Choroid plexus epithelial cell (primary cell): ENCODE data around the gene UVRAG.
A peak's percentile ranks its signal among the peaks of the same experiment; 100 is the strongest.

ENCODE experiments used
- DNase-seq: peaks from one replicate; pipeline ENCODE4 v3.0.0-alpha.2; 2010; ENCODE audit warnings: low read depth
- H3K4me3 ChIP-seq: 2 replicates; pipeline ENCODE4 v1.5.1; 2011; ENCODE audit warnings: low read depth, mild to moderate bottlenecking, control low read depth, low read length, moderate library complexity
- TF ChIP-seq, protein P1 (sequence below): conservative IDR thresholded peaks from 2 replicates; pipeline ENCODE4 v1.5.1; 2011; ENCODE audit warnings: low read depth, mild to moderate bottlenecking, control low read depth, inconsistent platforms, low read length, moderate library complexity

UVRAG gene

DNA sequence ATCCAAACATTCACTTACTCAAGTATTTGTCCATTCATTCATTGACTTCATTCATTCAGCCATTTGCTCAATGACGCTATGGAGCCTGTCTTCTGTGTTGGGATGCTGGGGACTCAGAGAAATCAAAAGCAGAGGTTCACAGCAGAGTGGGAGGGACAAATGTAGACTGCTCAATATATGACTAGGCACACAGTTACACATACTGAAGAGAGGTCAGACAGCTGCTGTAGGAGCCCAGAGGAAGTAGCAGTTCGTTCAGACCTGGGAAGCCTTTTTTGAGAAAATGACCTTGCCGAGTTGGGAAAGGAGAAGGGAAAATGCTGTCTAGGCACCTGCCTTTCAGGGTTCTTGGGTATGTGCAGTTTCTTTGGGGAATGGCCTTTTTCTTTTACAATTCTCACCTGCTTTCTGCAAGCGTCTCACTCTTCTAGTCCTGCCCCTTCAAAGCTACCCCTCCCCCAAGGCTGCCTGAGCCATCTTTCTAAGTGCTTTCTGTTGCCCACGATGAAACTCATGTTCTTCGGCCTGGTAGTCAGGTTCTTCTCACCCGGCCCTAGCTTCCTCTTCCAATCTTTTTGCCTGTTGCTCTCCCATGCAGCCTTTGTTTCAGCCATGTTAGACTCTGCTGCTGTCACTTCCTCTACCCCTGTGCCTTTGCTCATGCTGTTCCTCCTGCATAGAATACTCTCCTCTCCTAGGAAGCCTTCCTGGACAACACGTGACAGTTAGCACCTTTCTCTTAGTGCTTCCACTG, 4.2 kb upstream of the UVRAG start:
- H3K4me3 ChIP-seq = no peak overlapping the region
- DNase-seq = no peak
- TF ChIP-seq, protein P1, sequence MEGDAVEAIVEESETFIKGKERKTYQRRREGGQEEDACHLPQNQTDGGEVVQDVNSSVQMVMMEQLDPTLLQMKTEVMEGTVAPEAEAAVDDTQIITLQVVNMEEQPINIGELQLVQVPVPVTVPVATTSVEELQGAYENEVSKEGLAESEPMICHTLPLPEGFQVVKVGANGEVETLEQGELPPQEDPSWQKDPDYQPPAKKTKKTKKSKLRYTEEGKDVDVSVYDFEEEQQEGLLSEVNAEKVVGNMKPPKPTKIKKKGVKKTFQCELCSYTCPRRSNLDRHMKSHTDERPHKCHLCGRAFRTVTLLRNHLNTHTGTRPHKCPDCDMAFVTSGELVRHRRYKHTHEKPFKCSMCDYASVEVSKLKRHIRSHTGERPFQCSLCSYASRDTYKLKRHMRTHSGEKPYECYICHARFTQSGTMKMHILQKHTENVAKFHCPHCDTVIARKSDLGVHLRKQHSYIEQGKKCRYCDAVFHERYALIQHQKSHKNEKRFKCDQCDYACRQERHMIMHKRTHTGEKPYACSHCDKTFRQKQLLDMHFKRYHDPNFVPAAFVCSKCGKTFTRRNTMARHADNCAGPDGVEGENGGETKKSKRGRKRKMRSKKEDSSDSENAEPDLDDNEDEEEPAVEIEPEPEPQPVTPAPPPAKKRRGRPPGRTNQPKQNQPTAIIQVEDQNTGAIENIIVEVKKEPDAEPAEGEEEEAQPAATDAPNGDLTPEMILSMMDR = no peak

DNA sequence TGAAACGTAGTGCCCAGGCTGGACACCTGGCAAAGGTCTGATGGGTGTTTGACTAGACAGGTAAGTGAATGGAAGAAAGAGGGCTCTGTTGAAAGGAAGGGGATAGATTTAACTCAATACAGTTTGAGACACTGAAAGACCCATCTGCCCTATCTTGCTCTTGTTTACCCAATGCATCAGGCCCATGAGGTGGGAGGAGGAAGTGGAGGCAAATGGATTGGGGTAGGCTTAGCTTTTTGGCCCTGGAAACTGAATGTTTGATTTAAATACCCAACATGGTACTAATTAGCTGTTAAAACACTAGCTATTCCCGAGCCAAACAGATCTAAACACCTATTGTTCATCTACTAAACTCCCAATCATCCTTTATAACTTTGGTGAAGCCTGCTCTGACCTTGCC, 3.5 kb upstream of the UVRAG start:
- TF ChIP-seq, protein P1 = no peak

DNA sequence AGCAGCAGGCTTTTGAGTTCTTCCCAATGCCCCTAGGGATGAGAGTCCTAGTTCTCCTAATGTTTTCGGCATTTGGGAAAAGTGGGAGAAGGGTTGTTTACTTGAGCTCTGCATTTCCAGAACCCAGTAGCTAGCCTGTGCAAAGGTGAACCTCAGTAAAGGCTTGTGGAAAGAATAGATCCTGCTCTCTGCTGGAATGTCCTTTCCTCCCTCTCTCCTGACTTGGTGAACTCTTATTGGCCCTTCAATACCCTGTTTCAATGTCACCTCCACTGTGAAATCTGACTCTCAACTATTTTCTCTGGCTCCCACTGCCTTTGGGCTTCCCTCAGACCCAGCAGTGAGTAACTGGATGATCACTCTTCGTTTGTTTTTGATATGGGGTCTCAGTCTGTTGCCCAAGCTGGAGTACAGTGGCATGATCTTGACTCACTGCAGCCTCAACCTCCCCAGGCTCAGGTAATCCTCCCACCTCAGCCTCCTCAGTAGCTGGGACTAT, 2.4 kb upstream of the UVRAG start:
- no peak overlapping the region for H3K4me3 ChIP-seq
- TF ChIP-seq, protein P1 = no peak
- DNase-seq = no peak

More for the DNA sequence above, 3.5 kb upstream of the UVRAG start:
- H3K4me3 ChIP-seq = no peak overlapping the region
- no peak for DNase-seq

DNA sequence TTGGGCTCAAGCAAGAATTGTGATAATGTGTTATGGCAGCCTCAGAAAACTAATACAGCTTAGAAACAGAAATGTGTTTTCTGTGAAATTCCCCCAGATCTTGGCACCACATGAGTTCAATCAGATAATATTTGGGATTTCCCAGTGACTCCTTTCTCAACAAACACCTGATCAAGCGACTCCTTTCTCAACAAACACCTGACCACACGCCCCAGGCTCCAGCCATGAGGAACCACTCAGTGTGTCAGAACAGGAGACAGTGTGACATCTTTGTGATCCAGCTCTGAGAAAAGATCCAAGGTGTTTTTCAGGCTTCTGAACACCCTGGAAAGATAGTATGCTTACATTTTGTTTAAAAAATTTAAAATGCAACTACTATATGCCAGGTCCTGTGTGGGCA, 1.9 kb upstream of the UVRAG start:
- no peak for DNase-seq
- no peak overlapping the region for H3K4me3 ChIP-seq
- TF ChIP-seq, protein P1 = no peak

DNA sequence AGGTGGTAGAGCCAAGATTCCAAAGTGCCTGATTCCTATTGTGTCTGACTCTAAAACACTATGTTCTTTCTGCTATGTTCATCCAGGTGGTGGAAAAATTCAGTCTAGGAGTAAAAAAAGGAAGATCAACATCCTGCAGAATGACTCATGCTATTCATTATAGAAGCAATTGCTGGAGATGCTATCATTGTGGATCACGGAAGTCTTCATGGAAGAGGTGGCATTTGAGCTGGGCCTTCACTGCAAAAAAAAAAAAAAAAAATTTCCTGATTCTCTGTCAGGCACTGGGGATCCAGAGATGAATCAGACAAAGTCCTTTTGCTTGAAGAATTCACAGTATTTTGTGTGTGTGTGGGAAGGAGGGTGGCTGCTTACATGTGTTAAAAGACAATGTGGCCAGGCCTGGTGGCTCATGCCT, 1.4 kb upstream of the UVRAG start:
- H3K4me3 ChIP-seq = no peak overlapping the region
- TF ChIP-seq, protein P1 = no peak
- DNase-seq = no peak

DNA sequence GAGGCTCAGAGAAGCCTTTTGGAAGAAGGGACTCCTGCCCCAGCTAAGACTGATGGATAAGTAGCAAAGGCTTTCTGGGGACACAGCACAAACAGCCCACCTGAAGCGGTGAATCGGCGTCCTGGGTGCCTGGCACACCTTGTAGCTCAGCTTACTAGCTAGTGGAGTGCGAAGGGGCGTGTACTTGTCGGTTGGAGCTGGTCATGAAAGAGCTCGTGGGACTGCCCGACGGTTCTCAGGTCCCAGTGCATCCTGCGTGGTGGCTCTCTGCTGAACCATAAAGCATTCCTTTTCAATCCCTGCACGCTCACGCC, 690 bp upstream of the UVRAG start:
- TF ChIP-seq, protein P1 = no peak
- H3K4me3 ChIP-seq = peak overlapping the region; percentile 85
- DNase-seq = no peak
